Stimulated activated CD4-positive, alpha-beta T cell treated with anti-CD3 and anti-CD28 coated beads, Interleukin-15, amount 100 ng/mL, for 24 hours (primary cell): Measurements from ENCODE around the gene LBH.
"Not testable (repeated sequence)": the region's sequence is repeated elsewhere in the genome, so short reads cannot be mapped to it uniquely, and the experiment has no call there.

Experiments
- DNase-seq: peaks from one replicate; pipeline ENCODE4 v3.0.0-alpha.2; 2020

Gene LBH

GRCh38 chr2:30259827-30260679 is 28.7 kb downstream of the LBH start:
- DNase-seq, result no peak

GRCh38 chr2:30260941-30261340 is 29.6 kb downstream of the LBH start:
- no peak for DNase-seq

- DNase-seq, result no peak
These were observed 30.4 kb downstream of the LBH start for GRCh38 chr2:30261695-30262211.

- DNase-seq, result no peak
These were observed 31.5 kb downstream of the LBH start for GRCh38 chr2:30262716-30263309.

GRCh38 chr2:30264274-30264673 is 32.9 kb downstream of the LBH start:
- DNase-seq, result no peak

GRCh38 chr2:30265052-30266015 is 34.0 kb downstream of the LBH start:
- DNase-seq, result no peak

GRCh38 chr2:30266051-30266621 is 34.8 kb downstream of the LBH start:
- DNase-seq, result peak; percentile 55

- DNase-seq, result no peak
These were observed 35.4 kb downstream of the LBH start for GRCh38 chr2:30266705-30267104.

GRCh38 chr2:30267161-30267975 is 36.0 kb downstream of the LBH start:
- peak; percentile 75 for DNase-seq

- no peak for DNase-seq
These were observed 37.0 kb downstream of the LBH start for GRCh38 chr2:30268296-30268871.

- not testable (repeated sequence) for DNase-seq
These were observed 37.9 kb downstream of the LBH start for GRCh38 chr2:30269114-30269770.

GRCh38 chr2:30269771-30270145 is 38.4 kb downstream of the LBH start:
- no peak for DNase-seq

- no peak for DNase-seq
These were observed 38.8 kb downstream of the LBH start for GRCh38 chr2:30270166-30270565.

- no peak for DNase-seq
These were observed 40.0 kb downstream of the LBH start for GRCh38 chr2:30271301-30271700.

- no peak for DNase-seq
These were observed 41.0 kb downstream of the LBH start for GRCh38 chr2:30272286-30272685.

- DNase-seq, result peak; percentile 63
These were observed 41.6 kb downstream of the LBH start for GRCh38 chr2:30272761-30273573.

- peak; percentile 35 for DNase-seq
These were observed 42.2 kb downstream of the LBH start for GRCh38 chr2:30273574-30273929.

- DNase-seq, result no peak
These were observed 43.9 kb downstream of the LBH start for GRCh38 chr2:30275256-30275655.

GRCh38 chr2:30276455-30276911 is 45.1 kb downstream of the LBH start:
- peak; percentile 42 for DNase-seq

GRCh38 chr2:30277582-30277981 is 46.2 kb downstream of the LBH start:
- no peak for DNase-seq
